K562 (cell line): ENCODE results near the gene PYY. TPM values are rescaled to one million over a fixed set of nuclear protein-coding genes. Genes with fewer than 3 reads are reported as not detected.

Experiments used
- ATAC-seq: fragments of 200-7000 bp; cut with Tn5 transposase; 3 replicates; pipeline ENCODE4 v1.9.1; 2020; ENCODE audit warnings: moderate library complexity
- BruUV-seq: library from RNA; stranded (reverse); fragments of 400-500 nt; replicated peaks from 2 replicates; lab custom pipeline; 2021; lab: Mats Ljungman, UMichigan
- CTCF ChIA-PET: fragments of 300-600 bp; formaldehyde crosslinking; extraction: SDS; loops from one replicate; lab custom pipeline; 2021; ENCODE audit warnings: low intra/inter-chr PET ratio; lab: Yijun Ruan, JAX
- POLR2A ChIA-PET: fragments of 300-600, 350-650 bp; sonication (Branson Sonifier 250); formaldehyde crosslinking; extraction: SDS; loops from one replicate; lab custom pipeline; 2021; ENCODE audit warnings: antibody characterized with exemption, inconsistent platforms; lab: Yijun Ruan, JAX
- DNase-seq, 4 experiments: peaks; one replicate each; pipeline versions ENCODE4 v3.0.0 to v3.0.0-alpha.2; 2011 to 2018; ENCODE audit warnings: low spot score in 3 of 4, mixed read lengths in 3 of 4; ENCODE audit errors: extremely low read depth in 1 of 4
- FAIRE-seq: peaks from 2 replicates; lab custom pipeline; 2011; peaks lifted over from hg19 to GRCh38; lab: Jason Lieb, UNC
- H2AFZ ChIP-seq: 2 replicates; pipeline ENCODE4 v1.6.0; 2011; ENCODE audit warnings: low read depth, low read length, control low read depth, inconsistent platforms
- H3K27ac ChIP-seq: fragments of 200-600 bp; 3 replicates; pipeline ENCODE4 v1.8.0; 2011; ENCODE audit warnings: low read depth, mild to moderate bottlenecking, control low read depth, inconsistent platforms, low read length, moderate library complexity, mixed read lengths; ENCODE audit errors: extremely low read depth
- H3K27me3 ChIP-seq, 2 experiments: fragments of 300-600 bp in 1 of 2; 2 replicates in 1 of 2; 3 replicates in 1 of 2; pipeline versions ENCODE4 v1.6.0 to v1.8.0; 2011; ENCODE audit warnings: inconsistent platforms in 2 of 2, low read length in 2 of 2, mild to moderate bottlenecking in 1 of 2, mixed read lengths in 1 of 2, moderate library complexity in 1 of 2; ENCODE audit not compliant: control insufficient read depth in 2 of 2, insufficient read depth in 2 of 2
- H3K36me3 ChIP-seq: fragments of 300-600 bp; 3 replicates; pipeline ENCODE4 v1.8.0; 2011; ENCODE audit warnings: mild to moderate bottlenecking, low read length, inconsistent platforms; ENCODE audit not compliant: control insufficient read depth, insufficient read depth
- H3K4me1 ChIP-seq, 2 experiments: fragments of 200-600 bp in 1 of 2; replicated peaks in 1 of 2; 2 replicates in 1 of 2; 3 replicates in 1 of 2; pipeline versions ENCODE4 v1.5.1 to v1.8.0; 2011; ENCODE audit warnings: inconsistent platforms in 2 of 2, low read length in 2 of 2, mild to moderate bottlenecking in 1 of 2, mixed read lengths in 1 of 2, moderate library complexity in 1 of 2; ENCODE audit not compliant: control insufficient read depth in 2 of 2, insufficient read depth in 2 of 2
- H3K4me2 ChIP-seq: 2 replicates; pipeline ENCODE4 v1.6.1; 2011; ENCODE audit warnings: low read length, control low read depth, inconsistent platforms, mixed read lengths; ENCODE audit not compliant: insufficient read depth
- H3K4me3 ChIP-seq: fragments of 200-600 bp; sonication (generic), shearing (Covaris generic); 2 replicates; pipeline ENCODE4 v1.5.1; 2016; ENCODE audit warnings: control low read depth, inconsistent platforms
- H3K79me2 ChIP-seq: fragments of 200-600 bp; 3 replicates; pipeline ENCODE4 v1.8.0; 2011; ENCODE audit warnings: low read length, inconsistent platforms; ENCODE audit not compliant: control insufficient read depth, insufficient read depth
- H3K9ac ChIP-seq, 2 experiments: 2 replicates each; pipeline versions ENCODE4 v1.6.0 to v1.6.1; 2011; ENCODE audit warnings: low read depth in 2 of 2, low read length in 2 of 2, control low read depth in 1 of 2, inconsistent platforms in 1 of 2, mild to moderate bottlenecking in 1 of 2, mixed read lengths in 1 of 2; ENCODE audit not compliant: insufficient read depth in 1 of 2
- H3K9me1 ChIP-seq: one replicate; pipeline ENCODE4 v1.6.0; 2011; ENCODE audit warnings: inconsistent platforms, mild to moderate bottlenecking, low read length, moderate library complexity; ENCODE audit not compliant: control insufficient read depth, insufficient read depth
- H3K9me3 ChIP-seq: replicated peaks from 2 replicates; pipeline ENCODE4 v1.5.1; 2011; ENCODE audit warnings: low read depth, low read length, inconsistent platforms; ENCODE audit not compliant: control insufficient read depth, insufficient read depth
- H4K20me1 ChIP-seq: replicated peaks from 2 replicates; pipeline ENCODE4 v1.6.1; 2011; ENCODE audit warnings: low read length, inconsistent platforms, mixed read lengths; ENCODE audit not compliant: control insufficient read depth, insufficient read depth
- CEBPB ChIP-seq: fragments of 450-650 bp; IDR thresholded peaks from 2 replicates; pipeline ENCODE4 v1.6.1; 2016; ENCODE audit warnings: missing genetic modification characterization, missing compliant biosample characterization
- HOXB6 ChIP-seq: fragments of 250-450 bp; sonication (Bioruptor Pico); IDR thresholded peaks from 2 replicates; pipeline ENCODE4 v1.5.1; 2022; ENCODE audit warnings: mild to moderate bottlenecking, borderline replicate concordance
- ILK ChIP-seq: fragments of 450-650 bp; IDR thresholded peaks from 2 replicates; pipeline ENCODE4 v1.6.1; 2016; ENCODE audit warnings: missing genetic modification characterization, low read depth, mild to moderate bottlenecking, missing compliant biosample characterization, moderate library complexity, borderline replicate concordance
- NR2F6 ChIP-seq: fragments of 450-650 bp; formaldehyde crosslinking; IDR thresholded peaks from 2 replicates; pipeline ENCODE4 v1.4.0; 2020; ENCODE audit warnings: mild to moderate bottlenecking
- PHTF2 ChIP-seq: fragments of 250-450 bp; sonication (Bioruptor Pico); IDR thresholded peaks from 2 replicates; pipeline ENCODE4 v1.5.0; 2021; ENCODE audit warnings: mild to moderate bottlenecking
- POLR2H ChIP-seq: IDR thresholded peaks from 2 replicates; pipeline ENCODE4 v1.6.1; 2016; ENCODE audit warnings: missing genetic modification characterization, low read depth, mild to moderate bottlenecking, control low read depth, missing compliant biosample characterization, moderate library complexity
- ZNF197 ChIP-seq: fragments of 200-800 bp; sonication (Bioruptor generic); IDR thresholded peaks from 2 replicates; pipeline ENCODE4 v1.6.1; 2016; ENCODE audit warnings: low read depth, missing genetic modification characterization, missing compliant biosample characterization
- ZNF445 ChIP-seq: fragments of 250-450 bp; sonication (Bioruptor Pico); IDR thresholded peaks from 2 replicates; pipeline ENCODE4 v1.4.0; 2020; ENCODE audit warnings: low read depth, mild to moderate bottlenecking, moderate library complexity
- ZNF764 ChIP-seq: fragments of 250-450 bp; sonication (Bioruptor Pico); IDR thresholded peaks from 2 replicates; pipeline ENCODE4 v1.4.0; 2020; ENCODE audit warnings: low read depth, mild to moderate bottlenecking, moderate library complexity
- WGBS: fragments of 100-300 bp; shearing (Covaris generic); methylation state at CpG from one replicate; pipeline ENCODE4 v1.1.6; 2016; ENCODE audit warnings: low coverage, mixed read lengths; ENCODE audit not compliant: insufficient coverage; ENCODE audit errors: missing lambda C conversion rate; 5-methylcytosine and 5-hydroxymethylcytosine counted together
- in situ Hi-C: fragments of 300-500 bp; cut with MboI; formaldehyde crosslinking; loops from 4 replicates; pipeline ENCODE4 v1.15.0; 2018; ENCODE audit warnings: inconsistent platforms, mixed read lengths
- intact Hi-C: fragments of 100-400 bp; cut with micrococcal nuclease; formaldehyde crosslinking; loops from 2 replicates; pipeline ENCODE4 v1.14.2; 2022
- polyA plus RNA-seq, 8 experiments: library from polyadenylated mRNA; depleted of rRNA in 4 of 8; stranded (reverse) in 5 of 8; unstranded in 3 of 8; fragments of >200 nt; fragmentation: Nextera tagmentation in 2 of 8; fragmentation: Illumina TruSeq in 1 of 8; extraction: Ambion mirVana in 2 of 8; extraction: Trizol in 1 of 8; gene quantifications; 2 replicates each; pipeline versions ENCODE4 v1.2.1 to v1.2.3, GENCODE V29; 2011 to 2014; ENCODE audit warnings: inconsistent platforms in 1 of 8, missing spikeins in 1 of 8
- total RNA-seq, 7 experiments: library from RNA; depleted of rRNA in 6 of 7; stranded (reverse); fragments of >200 nt in 6 of 7; fragmentation: Illumina TruSeq in 2 of 7; extraction: Trizol in 2 of 7; gene quantifications; 2 replicates each; pipeline versions ENCODE4 v1.2.1 to v1.2.3, GENCODE V29; 2011 to 2021; ENCODE audit warnings: low replicate concordance in 1 of 7
- TF ChIP-seq, protein P1 (sequence below): sonication (generic); formaldehyde crosslinking; IDR thresholded peaks from 2 replicates; pipeline ENCODE4 v1.8.1; 2023; ENCODE audit warnings: mild to moderate bottlenecking, missing genetic modification reagents, moderate library complexity

PYY gene
- total and polyA plus RNA-seq, 9 of the 15 experiments (the other 6 are each of a cell fraction or from before 2014, with no cell fraction given), result not detected

DNA sequence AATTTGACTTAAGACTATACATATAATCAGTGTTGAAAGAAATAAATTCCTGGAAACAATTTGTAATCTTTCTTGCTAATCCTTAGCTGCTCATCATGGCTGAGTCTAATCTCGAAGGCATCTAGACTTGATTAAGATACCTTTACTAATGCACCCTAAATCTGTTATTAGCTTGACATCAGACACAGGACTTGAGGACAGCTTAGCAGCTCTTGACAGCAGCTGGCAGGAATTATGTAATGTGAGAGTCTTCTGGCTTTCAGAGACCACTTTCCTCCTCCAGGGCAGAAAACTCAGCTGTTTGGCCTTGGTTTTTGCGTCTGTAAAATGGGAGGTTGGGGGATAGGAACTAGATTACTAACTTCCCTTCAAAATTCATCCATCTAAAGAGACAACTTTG is 39.3 kb downstream of the PYY start:
- WGBS, result 0% methylated on average over 2 of the region's 2 CpGs
- DNase-seq (no peak), FAIRE-seq (no peak), ATAC-seq (no peak)
- Histone ChIP-seq H3K4me2 (no peak overlapping the region), H3K36me3 (no peaks in the 10 kb centered on the region), H3K79me2 (no peaks in the 10 kb centered on the region), H3K4me1 (peaks cover 0 to 10% of the 10 kb centered on the region in 2 experiments; a peak in 2 of 5 replicates), H3K9me1 (no peaks in the 10 kb centered on the region), H3K27ac (no peak overlapping the region), H3K27me3 (peaks cover 11 to 62% of the 10 kb centered on the region in 2 experiments), H3K9ac (no peak overlapping the region), H3K9me3 (no peaks in the 10 kb centered on the region), H4K20me1 (peaks cover 6% of the 10 kb centered on the region; the same call in 1 of the 2 replicates), H2AFZ (no peak overlapping the region), H3K4me3 (no peak overlapping the region)
- in situ Hi-C loops, result no loop called here
- BruUV-seq, result no TSS peak
- ChIA-PET POLR2A (interaction anchor here (1.1 kb wide), 1 partner anchor 10 kb away, joined by 4 read pairs; no protein-coding TSS in a partner anchor), CTCF (interaction anchor here (1.0 kb wide), 1 partner anchor 296 kb away, joined by 4 read pairs; no protein-coding TSS in a partner anchor)
- intact Hi-C loops, result no loop called here
- TF ChIP-seq ZNF445 (CRISPR knock-in tag), result no peak
- no peak for TF ChIP-seq POLR2H (tag)
- TF ChIP-seq ILK (tag), result no peak
- no peak for TF ChIP-seq ZNF764 (CRISPR knock-in tag)
- no peak for TF ChIP-seq HOXB6 (CRISPR knock-in tag)
- TF ChIP-seq ZNF197 (CRISPR knock-in tag), result no peak
- TF ChIP-seq, protein P1, sequence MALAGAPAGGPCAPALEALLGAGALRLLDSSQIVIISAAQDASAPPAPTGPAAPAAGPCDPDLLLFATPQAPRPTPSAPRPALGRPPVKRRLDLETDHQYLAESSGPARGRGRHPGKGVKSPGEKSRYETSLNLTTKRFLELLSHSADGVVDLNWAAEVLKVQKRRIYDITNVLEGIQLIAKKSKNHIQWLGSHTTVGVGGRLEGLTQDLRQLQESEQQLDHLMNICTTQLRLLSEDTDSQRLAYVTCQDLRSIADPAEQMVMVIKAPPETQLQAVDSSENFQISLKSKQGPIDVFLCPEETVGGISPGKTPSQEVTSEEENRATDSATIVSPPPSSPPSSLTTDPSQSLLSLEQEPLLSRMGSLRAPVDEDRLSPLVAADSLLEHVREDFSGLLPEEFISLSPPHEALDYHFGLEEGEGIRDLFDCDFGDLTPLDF (CRISPR knock-in tag), result no peak
- TF ChIP-seq NR2F6 (CRISPR knock-in tag), result no peak
- TF ChIP-seq PHTF2 (CRISPR knock-in tag), result no peak
- TF ChIP-seq CEBPB, result no peak
